Endothelial cell of umbilical vein (primary cell): Measurements from ENCODE around the gene ZNF83. TPM values are rescaled to one million over a fixed set of nuclear protein-coding genes. Genes with fewer than 3 reads are reported as not detected.

Experiments
- polyA plus RNA-seq, 4 experiments: library from polyadenylated mRNA; depleted of rRNA in 3 of 4; stranded (reverse) in 3 of 4; unstranded in 1 of 4; fragments of >200 nt; gene quantifications; 2 replicates each; pipeline versions ENCODE4 v1.2.1 to v1.2.3, GENCODE V29; 2011 to 2012; ENCODE audit warnings: missing spikeins in 1 of 4
- small RNA-seq: library from RNA; depleted of rRNA; stranded (forward); fragments of <200 nt; gene quantifications from one replicate; pipeline ENCODE3, GENCODE V24; 2012; ENCODE audit warnings: low replicate concordance, low read depth; ENCODE audit not compliant: insufficient read depth, insufficient read length
- total RNA-seq: library from RNA; stranded (reverse); gene quantifications from 2 replicates; pipeline ENCODE4 v1.2.3, GENCODE V29; 2021

Gene ZNF83
- total and polyA plus RNA-seq, 2 donors (not counting 3 experiments of a cell fraction or from before 2014, with no cell fraction given): 32.3 to 41.4 TPM

Small RNAs within 50 kb of the gene (small RNA-seq; reads per million reads assigned to genes)
- gene RPL39P34: not detected

Other genes with a start within 250 kb of the ZNF83 start
- gene ZNF528, start 240.5 kb downstream of the ZNF83 start, total RNA-seq: 11.3 and 16.1 TPM in 2 replicates
- 5.3 and 6.2 TPM in 2 replicates for gene ZNF528, start 240.5 kb downstream of the ZNF83 start, polyA plus RNA-seq
- not detected in 2 replicates for gene ZNF534, start 209.2 kb downstream of the ZNF83 start, total RNA-seq
- gene ZNF534, start 209.2 kb downstream of the ZNF83 start, polyA plus RNA-seq: not detected in 2 replicates
- 0.85 and 1.00 TPM in 2 replicates for gene ZNF578, start 184.8 kb downstream of the ZNF83 start, total RNA-seq
- 0.40 and 0.46 TPM in 2 replicates for gene ZNF578, start 184.8 kb downstream of the ZNF83 start, polyA plus RNA-seq
- gene ZNF808, start 110.7 kb downstream of the ZNF83 start, total RNA-seq: 13.6 and 15.2 TPM in 2 replicates
- 1.8 and 1.9 TPM in 2 replicates for gene ZNF808, start 110.7 kb downstream of the ZNF83 start, polyA plus RNA-seq
- gene ZNF701, start 68.1 kb downstream of the ZNF83 start, total RNA-seq: 12.1 and 12.3 TPM in 2 replicates
- 4.4 and 4.7 TPM in 2 replicates for gene ZNF701, start 68.1 kb downstream of the ZNF83 start, polyA plus RNA-seq
- 20.0 and 24.2 TPM in 2 replicates for gene ZNF611, start 96.7 kb upstream of the ZNF83 start, total RNA-seq
- gene ZNF611, start 96.7 kb upstream of the ZNF83 start, polyA plus RNA-seq: 2.5 and 3.1 TPM in 2 replicates
- 5.2 and 7.9 TPM in 2 replicates for gene ZNF600, start 148.4 kb upstream of the ZNF83 start, total RNA-seq
- 5.8 and 7.2 TPM in 2 replicates for gene ZNF600, start 148.4 kb upstream of the ZNF83 start, polyA plus RNA-seq
- gene ZNF28, start 183.3 kb upstream of the ZNF83 start, total RNA-seq: 14.9 and 18.5 TPM in 2 replicates
- 4.2 and 16.9 TPM in 2 replicates for gene ZNF28, start 183.3 kb upstream of the ZNF83 start, polyA plus RNA-seq
- 12.6 and 16.3 TPM in 2 replicates for gene ZNF468, start 219.3 kb upstream of the ZNF83 start, total RNA-seq
- 6.3 and 7.0 TPM in 2 replicates for gene ZNF468, start 219.3 kb upstream of the ZNF83 start, polyA plus RNA-seq